ENCODE data around the gene TMEM80.

TMEM80 gene

GRCh38 chr11:699116-699508 lies 3.5 kb downstream of the TMEM80 start:
- DNase-seq (ENCODE audit: low read depth in 1 of 2, low spot score in 1 of 2), result no peak

GRCh38 chr11:699753-700152 lies 4.1 kb downstream of the TMEM80 start:
- no peak for DNase-seq (ENCODE audit: low read depth in 1 of 2, low spot score in 1 of 2)

DNA sequence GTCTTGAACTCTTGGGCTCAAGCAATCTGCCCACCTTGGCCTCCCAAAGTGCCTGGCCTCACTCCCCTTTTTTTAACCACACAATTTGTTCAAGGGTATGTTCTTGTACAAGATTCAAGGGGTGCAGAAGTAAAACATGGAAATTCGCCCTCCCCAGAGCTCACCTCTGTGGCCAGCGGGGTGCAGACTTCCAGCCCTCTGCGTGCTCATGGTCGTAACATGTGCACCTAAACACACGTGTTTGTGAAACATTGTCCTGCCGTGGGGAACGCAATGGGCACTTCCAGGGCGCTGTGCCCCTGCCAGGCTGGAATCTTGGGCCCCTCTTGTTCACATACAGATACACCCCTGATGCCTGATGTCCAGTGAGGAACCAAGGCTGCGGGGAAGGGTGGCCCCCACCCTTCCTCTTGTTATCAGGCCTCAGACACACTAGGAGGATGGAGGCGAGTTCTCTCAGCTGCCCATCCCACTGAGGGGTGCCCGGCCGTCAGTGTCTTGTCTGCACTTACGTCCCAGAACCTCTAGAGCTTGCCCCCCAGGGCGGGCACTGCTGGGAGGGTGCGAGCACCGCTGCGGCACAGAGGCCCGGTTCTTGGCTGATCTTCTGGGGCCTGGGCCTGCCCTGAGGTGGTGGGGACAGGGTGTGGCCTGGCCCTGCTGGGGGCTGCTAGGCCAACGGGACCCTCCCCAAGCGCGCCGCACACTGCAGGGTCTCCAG lies 6.3 kb downstream of the TMEM80 start:
- DNase-seq (ENCODE audit: low read depth in 1 of 2, low spot score in 1 of 2), result no peak

- no peak for DNase-seq (ENCODE audit: low read depth in 1 of 2, low spot score in 1 of 2)
These were observed 7.1 kb downstream of the TMEM80 start for GRCh38 chr11:702462-703461.

GRCh38 chr11:703506-703905 lies 7.9 kb downstream of the TMEM80 start:
- no peak for DNase-seq (ENCODE audit: low read depth in 1 of 2, low spot score in 1 of 2)

GRCh38 chr11:704228-704674 lies 8.6 kb downstream of the TMEM80 start:
- no peak for DNase-seq (ENCODE audit: low read depth in 1 of 2, low spot score in 1 of 2)

- no peak for DNase-seq (ENCODE audit: low read depth in 1 of 2, low spot score in 1 of 2)
These were observed 9.4 kb downstream of the TMEM80 start for GRCh38 chr11:704781-705645.

- DNase-seq (ENCODE audit: low read depth in 1 of 2, low spot score in 1 of 2), result no peak
These were observed 10.2 kb downstream of the TMEM80 start, which contains the start of gene EPS8L2 for GRCh38 chr11:705646-706438. TSS of gene EPS8L2 (plus strand) at chr11:706231. CDS start at chr11:709408, 3,177 bp downstream.

GRCh38 chr11:706439-706956 lies 10.9 kb downstream of the TMEM80 start:
- no peak for DNase-seq (ENCODE audit: low read depth in 1 of 2, low spot score in 1 of 2)

GRCh38 chr11:706957-707816 lies 11.6 kb downstream of the TMEM80 start:
- DNase-seq (ENCODE audit: low read depth in 1 of 2, low spot score in 1 of 2), result no peak

GRCh38 chr11:707817-708420 lies 12.3 kb downstream of the TMEM80 start:
- DNase-seq (ENCODE audit: low read depth in 1 of 2, low spot score in 1 of 2), result no peak

DNA sequence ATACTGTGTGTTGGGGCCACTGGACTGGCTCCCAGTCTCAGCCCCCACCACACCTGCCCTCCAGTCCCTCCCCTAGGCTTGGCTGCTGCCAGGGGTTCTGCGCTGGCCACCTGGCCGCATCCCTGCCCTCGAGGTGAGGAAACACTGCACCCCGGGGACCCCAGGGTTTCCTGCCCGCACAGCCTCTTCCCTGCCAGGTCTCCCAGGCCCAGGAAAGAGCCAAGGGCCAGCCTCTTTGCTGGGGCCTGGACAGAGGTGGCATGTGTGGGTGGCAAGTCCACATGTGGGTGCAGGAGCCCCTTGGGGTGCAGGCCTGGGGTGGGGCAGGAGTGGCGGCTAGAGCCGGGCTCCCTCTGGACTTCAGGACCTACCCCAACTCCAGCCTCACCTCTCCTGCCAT lies 12.9 kb downstream of the TMEM80 start:
- DNase-seq (ENCODE audit: low read depth in 1 of 2, low spot score in 1 of 2), result no peak

DNA sequence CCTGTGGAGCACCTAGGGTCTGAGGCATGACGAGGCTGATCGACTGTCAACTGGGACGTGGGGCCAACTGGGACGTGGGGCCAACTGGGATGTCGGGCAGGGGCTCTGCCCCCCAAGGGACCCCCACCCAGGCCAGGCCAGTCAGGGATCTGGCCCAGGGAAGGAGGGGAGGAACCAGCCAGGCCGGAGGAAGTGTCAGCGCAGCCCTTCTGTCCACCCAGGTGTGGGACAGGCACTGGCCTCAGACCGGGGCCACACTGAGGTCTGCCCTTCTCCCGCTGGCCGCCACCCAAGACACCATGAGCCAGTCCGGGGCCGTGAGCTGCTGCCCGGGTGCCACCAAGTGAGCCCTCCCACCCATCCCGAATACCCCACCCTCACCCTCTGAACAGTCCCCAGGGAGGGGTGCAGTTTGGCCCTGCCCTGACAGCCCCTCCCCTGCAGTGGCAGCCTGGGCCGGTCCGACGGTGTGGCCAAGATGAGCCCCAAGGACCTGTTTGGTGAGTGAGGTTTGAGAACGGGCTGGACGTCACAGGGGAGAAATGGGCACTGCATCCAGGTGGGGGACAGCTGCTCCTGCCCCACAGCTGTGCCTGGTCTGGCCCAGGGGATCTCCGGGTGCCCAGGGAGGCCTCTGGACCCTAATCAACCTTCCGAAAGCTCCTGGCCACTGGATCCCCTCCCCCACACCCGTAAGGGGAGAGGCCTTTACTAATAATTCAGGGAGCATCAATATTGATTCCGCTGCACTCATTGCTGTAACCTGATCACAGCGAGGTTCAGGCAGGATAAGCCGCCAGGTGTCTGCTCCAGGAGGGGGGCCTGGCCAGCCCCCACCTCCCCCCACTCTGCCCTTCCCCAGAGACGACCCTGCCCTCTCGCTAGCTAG lies 13.7 kb downstream of the TMEM80 start:
- no peak for DNase-seq (ENCODE audit: low read depth in 1 of 2, low spot score in 1 of 2)

GRCh38 chr11:714436-714835 lies 18.8 kb downstream of the TMEM80 start:
- no peak for DNase-seq (ENCODE audit: low read depth in 1 of 2, low spot score in 1 of 2)

GRCh38 chr11:719214-720016 lies 23.8 kb downstream of the TMEM80 start:
- DNase-seq (ENCODE audit: low read depth in 1 of 2, low spot score in 1 of 2), result no peak

DNA sequence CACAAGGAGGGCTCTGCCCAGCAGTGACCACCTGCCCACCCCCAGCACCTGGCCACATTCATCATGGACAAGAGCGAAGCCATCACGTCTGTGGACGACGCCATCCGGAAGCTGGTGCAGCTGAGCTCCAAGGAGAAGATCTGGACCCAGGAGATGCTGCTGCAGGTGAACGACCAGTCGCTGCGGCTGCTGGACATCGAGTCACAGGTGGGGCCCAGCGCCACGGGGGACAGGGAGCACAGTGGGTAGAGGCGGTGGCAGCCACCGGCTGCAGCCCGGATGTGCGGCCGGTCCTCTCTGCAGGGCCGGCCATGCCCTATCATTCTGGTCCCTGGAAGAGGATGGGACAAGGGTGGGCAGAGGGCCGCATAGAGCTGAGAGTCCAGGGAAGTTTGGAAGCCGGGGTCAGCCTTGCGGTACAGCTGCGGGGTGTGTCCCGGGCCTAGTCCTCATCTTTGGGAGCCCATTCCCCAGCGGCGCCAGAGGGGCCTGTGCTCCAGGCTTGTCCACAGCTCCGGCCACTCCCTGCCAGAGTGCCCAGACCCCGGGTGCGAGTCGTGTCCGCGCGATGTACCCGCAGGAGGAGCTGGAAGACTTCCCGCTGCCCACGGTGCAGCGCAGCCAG lies 24.5 kb downstream of the TMEM80 start:
- DNase-seq (ENCODE audit: low read depth in 1 of 2, low spot score in 1 of 2), result no peak

All from activated T-helper 1 cell treated with anti-CD3 and anti-CD28 coated beads, Interleukin-2, amount 50 U/mL, for 16 hours (primary cell).